Parathyroid adenoma (tissue), 2 donors: ENCODE results near the gene PRSS56.

Source experiments
- H2AFZ ChIP-seq: fragments of 300-600 bp; sonication (generic); one replicate; pipeline ENCODE4 v1.7.0; 2017; ENCODE audit warnings: antibody characterized with exemption, mild to moderate bottlenecking
- H3K27ac ChIP-seq: fragments of 300-600 bp; sonication (generic); one replicate; pipeline ENCODE4 v1.7.0; 2017
- H3K27me3 ChIP-seq: fragments of 300-600 bp; sonication (generic); one replicate; pipeline ENCODE4 v1.7.0; 2017; ENCODE audit warnings: low read length; ENCODE audit not compliant: control insufficient read depth, insufficient read depth
- H3K36me3 ChIP-seq: fragments of 300-600 bp; sonication (generic); one replicate; pipeline ENCODE4 v1.7.0; 2017; ENCODE audit warnings: low read length; ENCODE audit not compliant: control insufficient read depth, insufficient read depth
- H3K4me1 ChIP-seq: fragments of 300-600 bp; sonication (generic); one replicate; pipeline ENCODE4 v1.7.0; 2017; ENCODE audit warnings: control low read depth
- H3K4me2 ChIP-seq: fragments of 300-600 bp; sonication (generic); one replicate; pipeline ENCODE4 v1.7.0; 2017; ENCODE audit warnings: low read length
- H3K4me3 ChIP-seq: fragments of 300-600 bp; sonication (generic); one replicate; pipeline ENCODE4 v1.7.0; 2017; ENCODE audit warnings: low read depth, low read length
- H3K79me2 ChIP-seq: fragments of 300-600 bp; sonication (generic); one replicate; pipeline ENCODE4 v1.7.0; 2017; ENCODE audit warnings: control low read depth
- H3K9ac ChIP-seq: fragments of 300-600 bp; sonication (generic); one replicate; pipeline ENCODE4 v1.7.0; 2017; ENCODE audit warnings: mild to moderate bottlenecking
- H3K9me3 ChIP-seq: fragments of 300-600 bp; sonication (generic); one replicate; pipeline ENCODE4 v1.7.0; 2017; ENCODE audit warnings: low read length; ENCODE audit not compliant: control insufficient read depth
- CTCF ChIP-seq: fragments of 300-600 bp; sonication (generic); IDR thresholded peaks from one replicate; pipeline ENCODE4 v1.7.0; 2017; ENCODE audit warnings: antibody characterized with exemption, mild to moderate bottlenecking
- donor health status: primary hyperparathyroidism.

The PRSS56 gene

GRCh38 chr2:232543491-232543890 is 23.3 kb downstream of the PRSS56 start:
- H3K9me3 ChIP-seq = no peaks in the 10 kb centered on the region
- no peak overlapping the region for H3K4me2 ChIP-seq
- H3K79me2 ChIP-seq = no peaks in the 10 kb centered on the region
- H3K9ac ChIP-seq = no peak overlapping the region
- H3K27me3 ChIP-seq = no peaks in the 10 kb centered on the region
- no peaks in the 10 kb centered on the region for H3K4me1 ChIP-seq
- H3K4me3 ChIP-seq = no peak overlapping the region
- H2AFZ ChIP-seq = no peak overlapping the region
- TF ChIP-seq CTCF = no peak
- H3K27ac ChIP-seq = no peak overlapping the region
- no peaks in the 10 kb centered on the region for H3K36me3 ChIP-seq

- Histone ChIP-seq H3K79me2 (no peaks in the 10 kb centered on the region), H3K27ac (no peak overlapping the region), H3K36me3 (no peaks in the 10 kb centered on the region), H3K4me1 (no peaks in the 10 kb centered on the region), H2AFZ (no peak overlapping the region), H3K4me2 (no peak overlapping the region), H3K9ac (no peak overlapping the region), H3K4me3 (no peak overlapping the region), H3K27me3 (no peaks in the 10 kb centered on the region), H3K9me3 (no peaks in the 10 kb centered on the region)
- no peak for TF ChIP-seq CTCF
Observed at GRCh38 chr2:232543928-232544631, 23.9 kb downstream of the PRSS56 start.

- Histone ChIP-seq H3K27ac (no peak overlapping the region), H3K36me3 (no peaks in the 10 kb centered on the region), H3K4me3 (no peak overlapping the region), H3K9me3 (no peaks in the 10 kb centered on the region), H3K79me2 (no peaks in the 10 kb centered on the region), H3K27me3 (no peaks in the 10 kb centered on the region), H3K4me1 (peaks cover 2% of the 10 kb centered on the region), H2AFZ (no peak overlapping the region), H3K9ac (no peak overlapping the region), H3K4me2 (no peak overlapping the region)
- TF ChIP-seq CTCF = no peak
Observed at GRCh38 chr2:232544674-232545073, 24.5 kb downstream of the PRSS56 start.

- TF ChIP-seq CTCF = no peak
- Histone ChIP-seq H3K79me2 (no peaks in the 10 kb centered on the region), H2AFZ (no peak overlapping the region), H3K36me3 (no peaks in the 10 kb centered on the region), H3K4me2 (no peak overlapping the region), H3K9ac (no peak overlapping the region), H3K27me3 (no peaks in the 10 kb centered on the region), H3K4me3 (no peak overlapping the region), H3K27ac (no peak overlapping the region), H3K4me1 (peaks cover 3% of the 10 kb centered on the region), H3K9me3 (no peaks in the 10 kb centered on the region)
Observed at GRCh38 chr2:232545511-232546375, 25.6 kb downstream of the PRSS56 start.
